ENCODE measurements around the gene SMARCD3. TPM values are rescaled to one million over a fixed set of nuclear protein-coding genes. Genes with fewer than 3 reads are reported as not detected.

Gene SMARCD3
- total and polyA plus RNA-seq, 2 of the 4 experiments (the other 2 are of a cell fraction): 37.5 to 48.5 TPM

GRCh38 chr7:151250181-151251132 is 2.0 kb upstream of the SMARCD3 start:
- Histone ChIP-seq H3K9ac (ENCODE audit: low read depth, low read length) (no peak overlapping the region), H2AK5ac (ENCODE audit: low read depth, low read length) (peak overlapping the region; percentile 97), H4K20me1 (ENCODE audit: insufficient read depth, low read length) (no peaks in the 10 kb centered on the region; the same call in 1 of the 2 replicates), H2AK9ac (replicated peaks; ENCODE audit: low read depth, low read length, poor library complexity) (peak overlapping the region; percentile 85), H2BK120ac (ENCODE audit: low read depth, low read length) (peak overlapping the region; percentile 77), H4K5ac (ENCODE audit: low read depth, low read length) (peak overlapping the region; percentile 53), H3K14ac (replicated peaks; ENCODE audit: low read depth, low read length) (peak overlapping the region; percentile 37; the same call in 1 of the 2 replicates), H3K4me2 (ENCODE audit: low read depth, low read length) (peak overlapping the region; percentile 71; the same call in 1 of the 2 replicates), H3K27me3 (ENCODE audit: control insufficient read depth, insufficient read depth, low read length) (no peaks in the 10 kb centered on the region; the same call in 1 of the 2 replicates), H3K9me3 (ENCODE audit: control insufficient read depth, insufficient read depth, low read length) (no peaks in the 10 kb centered on the region), H3K9me1 (ENCODE audit: insufficient read depth, low read length) (peaks cover 14% of the 10 kb centered on the region), H3K4me3 (ENCODE audit: insufficient read depth, low read depth, low read length) (no peak overlapping the region), H3K36me3 (ENCODE audit: control insufficient read depth, insufficient read depth, low read length) (no peaks in the 10 kb centered on the region), H2BK15ac (ENCODE audit: low read depth, low read length) (peak overlapping the region; percentile 21; the same call in 1 of the 3 replicates), H2BK5ac (ENCODE audit: low read depth, low read length, poor library complexity, severe bottlenecking) (no peak overlapping the region), H2BK20ac (ENCODE audit: low read depth, low read length) (peak overlapping the region; percentile 5; the same call in 1 of the 2 replicates), H2AFZ (replicated peaks; ENCODE audit: low read length, poor library complexity) (peak overlapping the region; percentile 18), H3K27ac (ENCODE audit: insufficient read depth, low read length) (no peak overlapping the region), H4K8ac (ENCODE audit: low read depth in 2 of 2, low read length in 2 of 2) (peak overlapping the region; percentile 94 to 99; a peak in 2 of 4 replicates), H3K23ac (ENCODE audit: low read depth, low read length) (peak overlapping the region; percentile 59), H3K4me1 (ENCODE audit: control insufficient read depth, insufficient read depth, low read length) (peaks cover 42% of the 10 kb centered on the region), H3K4ac (ENCODE audit: low read depth, low read length) (peak overlapping the region; percentile 66), H4K91ac (ENCODE audit: insufficient read depth, low read depth, low read length) (peak overlapping the region; percentile 98), H3K56ac (ENCODE audit: extremely low read depth, insufficient read depth, low read length) (no peak overlapping the region), H3K18ac (ENCODE audit: low read depth, low read length) (no peak overlapping the region; the same call in 1 of the 2 replicates), H3K79me1 (ENCODE audit: low read depth in 1 of 2, low read length in 2 of 2) (peaks cover 5 to 59% of the 10 kb centered on the region in 2 experiments; a peak in 3 of 4 replicates)
- intact Hi-C loops (cut with micrococcal nuclease): no loop called here
- ChIA-PET CTCF (interaction anchor here (0.6 kb wide), 1 partner anchor 354 kb away, joined by 3 read pairs; no protein-coding TSS in a partner anchor), POLR2A (ENCODE audit: unreplicated experiment) (no interaction called here)
- WGBS, 2 experiments (ENCODE audit: extremely low coverage in 2 of 2, insufficient read length in 1 of 2): 91% methylated on average over 4 of the region's 7 CpGs; no CpG with 5 or more reads in 1 of the 2 experiments
- no TSS peak for BruUV-seq (replicated peaks)
- TF ChIP-seq NFE2L2 (IDR thresholded peaks at IDR 0.05; ENCODE audit: low read depth, low read length) (no peak), MAZ (IDR thresholded peaks at IDR 0.05; ENCODE audit: borderline replicate concordance, low read depth, low read length) (no peak), POLR2A (IDR thresholded peaks at IDR 0.05; ENCODE audit: low read depth, low read length) (no peak), RFX5 (IDR thresholded peaks at IDR 0.05; ENCODE audit: low read depth, low read length) (no peak)
- ATAC-seq (ENCODE audit: low read depth): no peak
- dilution Hi-C loops (cut with HindIII; ENCODE audit: low sequenced_read_pairs, unreplicated experiment): no loop called here
- no peak for DNase-seq
- in situ Hi-C loops (cut with MboI; ENCODE audit: low sequenced_read_pairs): no loop called here
